ENCODE measurements around the gene USP24.
"Not testable (repeated sequence)": the region's sequence is repeated elsewhere in the genome, so short reads cannot be mapped to it uniquely, and the experiment has no call there.

USP24 gene

DNA sequence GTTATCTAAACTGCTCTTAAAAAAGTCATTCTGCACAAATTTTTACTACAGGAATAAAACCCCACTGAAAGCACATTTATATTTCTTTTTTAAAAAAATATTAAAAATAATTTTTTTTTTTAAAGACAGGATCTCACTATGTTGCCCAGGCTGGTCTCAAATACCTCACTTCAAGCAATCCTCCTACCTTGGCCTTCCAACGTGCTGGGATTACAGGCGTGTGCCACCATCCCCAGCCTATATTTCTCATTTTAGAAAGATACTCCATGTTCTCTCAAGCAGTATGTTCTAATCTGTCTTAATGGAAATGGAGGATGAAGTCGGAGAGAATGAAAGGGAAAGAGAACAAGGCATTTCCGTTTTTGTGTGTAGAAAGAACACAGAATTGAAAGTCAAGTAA, 17.1 kb downstream of the USP24 start:
- Histone ChIP-seq H3K4me3 (no peak overlapping the region), H3K27ac (no peak overlapping the region), H3K9ac (ENCODE audit: insufficient read length) (no peak overlapping the region), H3K9me3 (ENCODE audit: low read depth, low read length) (no peaks in the 10 kb centered on the region), H3K36me3 (ENCODE audit: insufficient read depth, low read length) (no peaks in the 10 kb centered on the region)
- DNase-seq (ENCODE audit: low read depth, low spot score): no peak
- TF ChIP-seq POLR2AphosphoS5 (IDR thresholded peaks at IDR 0.05; ENCODE audit: borderline replicate concordance, low read depth, low read length): no peak

DNA sequence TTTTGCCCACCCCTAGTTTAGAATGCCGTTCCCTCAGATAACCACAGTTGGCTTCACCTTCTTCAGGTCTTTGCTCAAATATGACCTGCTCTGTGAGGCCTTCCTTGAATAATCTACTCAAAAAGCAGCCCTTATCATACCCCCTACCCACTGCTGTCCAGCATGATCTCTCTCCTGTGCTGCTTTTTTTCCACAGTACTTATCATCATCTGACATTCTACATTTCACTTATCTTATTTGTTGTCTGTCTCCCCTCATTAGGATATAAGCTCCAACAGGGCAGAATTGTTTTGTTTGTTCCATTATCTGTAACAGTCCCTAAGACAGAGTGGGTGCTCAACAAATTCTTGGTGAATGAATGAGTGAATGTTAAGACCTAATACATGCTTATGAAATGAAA, 18.1 kb downstream of the USP24 start:
- no peak for DNase-seq (ENCODE audit: low read depth, low spot score)
- Histone ChIP-seq H3K9me3 (ENCODE audit: low read depth, low read length) (no peaks in the 10 kb centered on the region), H3K27ac (no peak overlapping the region), H3K36me3 (ENCODE audit: insufficient read depth, low read length) (no peaks in the 10 kb centered on the region), H3K4me3 (no peak overlapping the region), H3K9ac (ENCODE audit: insufficient read length) (no peak overlapping the region)
- TF ChIP-seq POLR2AphosphoS5 (IDR thresholded peaks at IDR 0.05; ENCODE audit: borderline replicate concordance, low read depth, low read length): no peak
- TF ChIP-seq FOXP2 (optimal IDR thresholded peaks at IDR 0.05; ENCODE audit: control extremely low read depth, extremely low read length, insufficient read depth): no peak
- TF ChIP-seq EZH2 (IDR thresholded peaks at IDR 0.05): no peak

DNA sequence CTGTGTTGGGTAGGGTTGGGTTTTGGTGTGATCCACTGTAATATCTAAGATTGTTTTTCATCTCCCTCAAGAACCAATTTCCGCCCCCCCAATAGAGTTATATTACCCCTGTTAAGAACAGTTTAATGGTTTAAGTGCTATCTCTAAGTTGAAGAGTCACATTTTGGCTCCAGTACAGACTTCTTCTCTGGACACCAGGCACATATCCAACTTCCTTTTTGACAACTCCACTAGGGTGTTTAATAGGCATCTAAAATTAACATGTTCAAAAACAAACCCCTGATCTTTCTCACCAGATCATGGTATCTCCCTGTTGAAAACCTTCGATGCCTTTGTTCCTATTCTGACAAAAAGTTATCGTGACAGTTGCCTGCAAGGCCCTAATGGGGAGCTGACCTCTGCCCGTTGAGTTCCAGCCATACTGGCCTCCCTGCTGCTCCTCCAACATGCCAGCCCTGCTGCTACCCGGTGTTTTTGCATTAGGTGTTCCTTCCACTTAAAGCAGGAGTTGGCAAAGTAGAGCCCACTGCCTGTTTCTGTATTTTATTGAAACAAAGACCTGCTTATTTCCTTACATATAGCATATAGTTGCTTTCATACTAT, 18.6 kb downstream of the USP24 start:
- Histone ChIP-seq H3K9ac (ENCODE audit: insufficient read length) (no peak overlapping the region), H3K4me3 (no peak overlapping the region), H3K36me3 (ENCODE audit: insufficient read depth, low read length) (no peaks in the 10 kb centered on the region), H3K27ac (no peak overlapping the region), H3K9me3 (ENCODE audit: low read depth, low read length) (no peaks in the 10 kb centered on the region)
- TF ChIP-seq FOXP2 (optimal IDR thresholded peaks at IDR 0.05; ENCODE audit: control extremely low read depth, extremely low read length, insufficient read depth): no peak
- TF ChIP-seq EZH2 (IDR thresholded peaks at IDR 0.05): no peak
- TF ChIP-seq POLR2AphosphoS5 (IDR thresholded peaks at IDR 0.05; ENCODE audit: borderline replicate concordance, low read depth, low read length): no peak
- DNase-seq (ENCODE audit: low read depth, low spot score): no peak

GRCh38 chr1:55195521-55196233, 19.5 kb downstream of the USP24 start:
- TF ChIP-seq POLR2AphosphoS5 (IDR thresholded peaks at IDR 0.05; ENCODE audit: borderline replicate concordance, low read depth, low read length) (no peak), EZH2 (IDR thresholded peaks at IDR 0.05) (no peak), FOXP2 (optimal IDR thresholded peaks at IDR 0.05; ENCODE audit: control extremely low read depth, extremely low read length, insufficient read depth) (no peak)
- Histone ChIP-seq H3K27ac (peak overlapping the region; percentile 0; the same call in 1 of the 2 replicates), H3K9me3 (ENCODE audit: low read depth, low read length) (no peaks in the 10 kb centered on the region), H3K4me3 (no peak overlapping the region), H3K36me3 (ENCODE audit: insufficient read depth, low read length) (no peaks in the 10 kb centered on the region), H3K9ac (ENCODE audit: insufficient read length) (no peak overlapping the region)
- DNase-seq (ENCODE audit: low read depth, low spot score): peak; percentile 66

GRCh38 chr1:55194851-55195250, 20.3 kb downstream of the USP24 start:
- Histone ChIP-seq H3K36me3 (ENCODE audit: insufficient read depth, low read length) (no peaks in the 10 kb centered on the region), H3K27ac (no peak overlapping the region), H3K9ac (ENCODE audit: insufficient read length) (no peak overlapping the region), H3K9me3 (ENCODE audit: low read depth, low read length) (no peaks in the 10 kb centered on the region), H3K4me3 (no peak overlapping the region)
- no peak for TF ChIP-seq FOXP2 (optimal IDR thresholded peaks at IDR 0.05; ENCODE audit: control extremely low read depth, extremely low read length, insufficient read depth)
- TF ChIP-seq EZH2 (IDR thresholded peaks at IDR 0.05): no peak
- TF ChIP-seq POLR2AphosphoS5 (IDR thresholded peaks at IDR 0.05; ENCODE audit: borderline replicate concordance, low read depth, low read length): no peak
- DNase-seq (ENCODE audit: low read depth, low spot score): no peak

- H3K27ac ChIP-seq: no peak overlapping the region
- H3K9ac ChIP-seq (ENCODE audit: insufficient read length): no peak overlapping the region
- DNase-seq (ENCODE audit: low read depth, low spot score): no peak
- H3K9me3 ChIP-seq (ENCODE audit: low read depth, low read length): no peaks in the 10 kb centered on the region
- H3K4me3 ChIP-seq: no peak overlapping the region
- no peak for TF ChIP-seq POLR2AphosphoS5 (IDR thresholded peaks at IDR 0.05; ENCODE audit: borderline replicate concordance, low read depth, low read length)
- TF ChIP-seq FOXP2 (optimal IDR thresholded peaks at IDR 0.05; ENCODE audit: control extremely low read depth, extremely low read length, insufficient read depth): no peak
- TF ChIP-seq EZH2 (IDR thresholded peaks at IDR 0.05): no peak
- no peaks in the 10 kb centered on the region for H3K36me3 ChIP-seq (ENCODE audit: insufficient read depth, low read length)
Observed at GRCh38 chr1:55192093-55192492, 23.1 kb downstream of the USP24 start.

GRCh38 chr1:55191219-55191952, 23.8 kb downstream of the USP24 start:
- not testable (repeated sequence) for H3K9me3 ChIP-seq (ENCODE audit: low read depth, low read length); H3K36me3 ChIP-seq (ENCODE audit: insufficient read depth, low read length); H3K4me3 ChIP-seq; H3K9ac ChIP-seq (ENCODE audit: insufficient read length); H3K27ac ChIP-seq; DNase-seq (ENCODE audit: low read depth, low spot score)

GRCh38 chr1:55190109-55190508, 25.1 kb downstream of the USP24 start:
- H3K4me3 ChIP-seq: no peak overlapping the region
- H3K36me3 ChIP-seq (ENCODE audit: insufficient read depth, low read length): no peaks in the 10 kb centered on the region
- H3K27ac ChIP-seq: no peak overlapping the region
- no peak for TF ChIP-seq FOXP2 (optimal IDR thresholded peaks at IDR 0.05; ENCODE audit: control extremely low read depth, extremely low read length, insufficient read depth)
- no peak for DNase-seq (ENCODE audit: low read depth, low spot score)
- no peak overlapping the region for H3K9ac ChIP-seq (ENCODE audit: insufficient read length)
- no peaks in the 10 kb centered on the region for H3K9me3 ChIP-seq (ENCODE audit: low read depth, low read length)

Data from SK-N-MC (cell line).